Measurements from ENCODE around the gene ADO. TPM values are rescaled to one million over a fixed set of nuclear protein-coding genes. Genes with fewer than 3 reads are reported as not detected.

ADO gene
- total RNA-seq, 2 donors from 2014 or later = 27.1 to 30.1 TPM

DNA sequence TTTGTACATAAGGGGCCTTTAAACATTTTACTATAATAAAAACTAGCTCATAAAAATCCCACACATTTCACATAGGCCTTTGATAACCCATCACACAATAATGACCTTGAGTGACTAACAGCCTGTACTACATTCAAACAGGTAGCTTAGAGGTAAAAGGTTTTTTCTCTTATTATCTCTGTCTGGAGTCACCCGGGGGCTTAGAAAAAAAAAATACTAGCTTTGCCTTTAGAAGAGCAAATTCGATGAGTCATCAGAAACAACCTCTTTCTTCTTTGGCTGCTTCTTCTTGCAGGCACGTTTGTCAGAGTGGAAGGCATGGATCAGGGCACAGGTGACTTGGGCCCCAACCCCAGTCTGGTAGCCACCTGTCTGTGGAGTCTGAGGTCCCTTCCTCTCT, 43.4 kb upstream of the ADO start:
- 60 to 69% methylated on average over 3 of the region's 3 CpGs for WGBS, 2 experiments (ENCODE audit: insufficient coverage in 1 of 2, insufficient read length in 1 of 2)
- H3K4me3 Mint-ChIP-seq = no peak overlapping the region

DNA sequence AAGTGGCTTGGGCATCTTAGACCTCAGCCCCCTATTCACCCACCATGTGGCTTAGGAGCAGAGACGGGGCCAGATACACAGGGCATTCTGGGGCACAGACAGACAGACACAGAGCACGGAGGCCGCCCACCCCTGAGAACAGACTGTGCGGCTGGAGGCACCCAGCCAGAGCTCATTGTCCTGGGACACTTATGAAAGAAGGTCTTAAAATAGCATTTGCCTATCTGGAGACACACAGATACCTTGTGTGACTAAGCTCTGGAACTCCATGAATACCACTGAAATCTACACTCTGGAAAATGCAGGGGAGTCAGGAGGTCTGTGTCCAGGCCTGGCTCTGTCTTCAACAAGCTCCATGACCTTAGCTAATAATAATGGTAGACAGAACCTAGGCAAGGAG, 41.4 kb upstream of the ADO start:
- no peaks in the 10 kb centered on the region for H3K36me3 ChIP-seq (ENCODE audit: control insufficient read depth, insufficient read depth, low read length)
- H3K9me3 ChIP-seq (ENCODE audit: control insufficient read depth, low read length) = no peaks in the 10 kb centered on the region
- H3K4me3 ChIP-seq (ENCODE audit: low read length) = no peak overlapping the region
- H3K4me3 Mint-ChIP-seq = no peak overlapping the region
- H3K9ac ChIP-seq (ENCODE audit: extremely low read depth, low read length, poor library complexity, severe bottlenecking) = no peak overlapping the region
- no peaks in the 10 kb centered on the region for H3K36me3 Mint-ChIP-seq (ENCODE audit: low read depth)
- no peaks in the 10 kb centered on the region for H3K4me1 ChIP-seq (ENCODE audit: control insufficient read depth, insufficient read depth, low read length)
- no peaks in the 10 kb centered on the region for H3K9me3 Mint-ChIP-seq
- no peak for DNase-seq
- H3K27ac ChIP-seq (ENCODE audit: low read depth, low read length) = no peak overlapping the region
- H3K4me1 Mint-ChIP-seq = peaks cover 20% of the 10 kb centered on the region
- no peak overlapping the region for H3K27ac Mint-ChIP-seq
- no peaks in the 10 kb centered on the region for H3K27me3 ChIP-seq (ENCODE audit: control insufficient read depth, insufficient read depth, low read length, poor library complexity, severe bottlenecking)
- WGBS, 2 experiments (ENCODE audit: insufficient coverage in 1 of 2, insufficient read length in 1 of 2) = 89% methylated on average over 4 of the region's 4 CpGs; no CpG with 5 or more reads in 1 of the 2 experiments
- TF ChIP-seq, protein P1, sequence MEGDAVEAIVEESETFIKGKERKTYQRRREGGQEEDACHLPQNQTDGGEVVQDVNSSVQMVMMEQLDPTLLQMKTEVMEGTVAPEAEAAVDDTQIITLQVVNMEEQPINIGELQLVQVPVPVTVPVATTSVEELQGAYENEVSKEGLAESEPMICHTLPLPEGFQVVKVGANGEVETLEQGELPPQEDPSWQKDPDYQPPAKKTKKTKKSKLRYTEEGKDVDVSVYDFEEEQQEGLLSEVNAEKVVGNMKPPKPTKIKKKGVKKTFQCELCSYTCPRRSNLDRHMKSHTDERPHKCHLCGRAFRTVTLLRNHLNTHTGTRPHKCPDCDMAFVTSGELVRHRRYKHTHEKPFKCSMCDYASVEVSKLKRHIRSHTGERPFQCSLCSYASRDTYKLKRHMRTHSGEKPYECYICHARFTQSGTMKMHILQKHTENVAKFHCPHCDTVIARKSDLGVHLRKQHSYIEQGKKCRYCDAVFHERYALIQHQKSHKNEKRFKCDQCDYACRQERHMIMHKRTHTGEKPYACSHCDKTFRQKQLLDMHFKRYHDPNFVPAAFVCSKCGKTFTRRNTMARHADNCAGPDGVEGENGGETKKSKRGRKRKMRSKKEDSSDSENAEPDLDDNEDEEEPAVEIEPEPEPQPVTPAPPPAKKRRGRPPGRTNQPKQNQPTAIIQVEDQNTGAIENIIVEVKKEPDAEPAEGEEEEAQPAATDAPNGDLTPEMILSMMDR (conservative IDR thresholded peaks at IDR 0.05) = no peak
- H3K27me3 Mint-ChIP-seq (ENCODE audit: insufficient read depth) = no peaks in the 10 kb centered on the region

More for the DNA sequence above, 43.4 kb upstream of the ADO start:
- Histone ChIP-seq H3K27ac (ENCODE audit: low read depth, low read length) (no peak overlapping the region), H3K9me3 (ENCODE audit: control insufficient read depth, low read length) (no peaks in the 10 kb centered on the region), H3K27me3 (ENCODE audit: control insufficient read depth, insufficient read depth, low read length, poor library complexity, severe bottlenecking) (no peaks in the 10 kb centered on the region), H3K36me3 (ENCODE audit: control insufficient read depth, insufficient read depth, low read length) (no peaks in the 10 kb centered on the region), H3K4me1 (ENCODE audit: control insufficient read depth, insufficient read depth, low read length) (no peaks in the 10 kb centered on the region), H3K4me3 (ENCODE audit: low read length) (no peak overlapping the region), H3K9ac (ENCODE audit: extremely low read depth, low read length, poor library complexity, severe bottlenecking) (no peak overlapping the region)
- no peaks in the 10 kb centered on the region for H3K9me3 Mint-ChIP-seq
- H3K4me1 Mint-ChIP-seq = peaks cover 14% of the 10 kb centered on the region
- no peak for DNase-seq
- H3K36me3 Mint-ChIP-seq (ENCODE audit: low read depth) = no peaks in the 10 kb centered on the region
- TF ChIP-seq, protein P1 (conservative IDR thresholded peaks at IDR 0.05) = no peak
- H3K27me3 Mint-ChIP-seq (ENCODE audit: insufficient read depth) = no peaks in the 10 kb centered on the region
- no peak overlapping the region for H3K27ac Mint-ChIP-seq

DNA sequence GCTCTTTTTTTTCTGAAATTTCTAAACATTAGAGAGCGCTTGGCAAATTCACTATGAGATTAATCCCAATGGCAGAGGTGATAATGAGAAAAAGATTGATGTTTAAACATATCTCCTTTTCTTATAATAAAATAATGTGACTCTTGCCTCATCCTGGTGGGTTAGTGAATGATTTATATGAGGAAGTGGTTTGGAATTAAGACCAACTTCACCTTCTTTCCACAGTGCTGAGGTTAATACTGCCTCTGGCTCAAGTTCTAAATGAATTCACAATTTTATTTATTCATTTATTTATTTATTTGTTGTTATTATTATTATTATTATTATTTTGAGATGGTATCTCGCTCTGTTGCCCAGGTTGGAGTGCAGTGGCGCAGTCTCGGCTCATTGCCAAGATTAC, 40.5 kb upstream of the ADO start:
- H3K36me3 Mint-ChIP-seq (ENCODE audit: low read depth) = no peaks in the 10 kb centered on the region
- H3K27ac ChIP-seq (ENCODE audit: low read depth, low read length) = no peak overlapping the region
- no peak for DNase-seq
- no peak overlapping the region for H3K4me3 ChIP-seq (ENCODE audit: low read length)
- H3K27me3 ChIP-seq (ENCODE audit: control insufficient read depth, insufficient read depth, low read length, poor library complexity, severe bottlenecking) = no peaks in the 10 kb centered on the region
- no peaks in the 10 kb centered on the region for H3K36me3 ChIP-seq (ENCODE audit: control insufficient read depth, insufficient read depth, low read length)
- H3K4me1 Mint-ChIP-seq = peaks cover 20% of the 10 kb centered on the region
- H3K27me3 Mint-ChIP-seq (ENCODE audit: insufficient read depth) = no peaks in the 10 kb centered on the region
- no peak overlapping the region for H3K27ac Mint-ChIP-seq
- no peaks in the 10 kb centered on the region for H3K9me3 Mint-ChIP-seq
- no peak overlapping the region for H3K9ac ChIP-seq (ENCODE audit: extremely low read depth, low read length, poor library complexity, severe bottlenecking)
- H3K4me1 ChIP-seq (ENCODE audit: control insufficient read depth, insufficient read depth, low read length) = no peaks in the 10 kb centered on the region
- TF ChIP-seq, protein P1 (conservative IDR thresholded peaks at IDR 0.05) = no peak
- WGBS, 2 experiments (ENCODE audit: insufficient coverage in 1 of 2, insufficient read length in 1 of 2) = 97% methylated on average over 3 of the region's 4 CpGs; no CpG with 5 or more reads in 1 of the 2 experiments
- H3K4me3 Mint-ChIP-seq = no peak overlapping the region
- no peaks in the 10 kb centered on the region for H3K9me3 ChIP-seq (ENCODE audit: control insufficient read depth, low read length)
